ENCODE results near the gene NKX2-2.

NKX2-2 gene

DNA sequence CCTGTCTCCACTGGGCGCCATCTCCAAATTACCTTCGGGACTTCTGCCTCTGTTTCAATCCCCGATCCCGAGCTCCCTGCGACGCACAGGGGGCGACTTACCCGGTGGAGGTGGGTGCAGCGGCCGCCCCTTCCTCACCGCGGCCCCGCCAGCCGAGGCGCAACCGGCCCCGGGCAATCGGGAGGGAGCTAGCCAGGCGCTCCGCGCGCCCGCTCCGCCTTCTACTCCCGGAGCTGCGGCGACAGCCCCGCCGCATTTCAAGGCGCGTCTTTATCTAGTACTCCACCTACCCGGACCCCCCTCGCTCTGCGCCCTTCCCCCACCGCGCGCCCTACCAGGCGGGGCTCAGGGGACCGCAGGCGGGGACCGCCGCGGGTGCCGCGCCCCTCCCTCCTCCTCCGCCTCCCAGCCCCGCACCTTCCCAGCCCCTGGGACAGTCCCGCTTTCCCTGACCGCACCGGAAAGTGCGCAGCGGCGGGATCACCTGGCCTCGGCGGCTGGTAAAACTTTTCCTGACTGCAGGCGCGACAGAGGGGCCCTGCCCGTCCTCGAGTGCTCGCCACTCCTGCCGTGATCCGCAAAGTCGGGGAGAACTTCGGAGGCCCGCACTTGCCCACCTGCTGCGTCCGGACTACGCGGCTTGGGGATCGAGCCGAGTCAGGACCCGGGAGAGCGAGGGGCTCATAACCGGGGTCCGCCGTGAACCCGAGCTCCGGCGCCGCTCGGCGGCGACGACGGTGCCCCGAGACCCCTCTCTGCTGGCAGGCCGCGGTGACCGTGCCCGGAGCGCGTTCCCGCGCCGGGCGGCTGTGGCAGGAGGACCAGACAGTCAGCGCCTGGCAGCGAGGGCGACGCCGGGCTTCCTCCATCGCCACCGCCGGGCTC is 8.0 kb upstream of the NKX2-2 start:
- DNase-seq = no peak

DNA sequence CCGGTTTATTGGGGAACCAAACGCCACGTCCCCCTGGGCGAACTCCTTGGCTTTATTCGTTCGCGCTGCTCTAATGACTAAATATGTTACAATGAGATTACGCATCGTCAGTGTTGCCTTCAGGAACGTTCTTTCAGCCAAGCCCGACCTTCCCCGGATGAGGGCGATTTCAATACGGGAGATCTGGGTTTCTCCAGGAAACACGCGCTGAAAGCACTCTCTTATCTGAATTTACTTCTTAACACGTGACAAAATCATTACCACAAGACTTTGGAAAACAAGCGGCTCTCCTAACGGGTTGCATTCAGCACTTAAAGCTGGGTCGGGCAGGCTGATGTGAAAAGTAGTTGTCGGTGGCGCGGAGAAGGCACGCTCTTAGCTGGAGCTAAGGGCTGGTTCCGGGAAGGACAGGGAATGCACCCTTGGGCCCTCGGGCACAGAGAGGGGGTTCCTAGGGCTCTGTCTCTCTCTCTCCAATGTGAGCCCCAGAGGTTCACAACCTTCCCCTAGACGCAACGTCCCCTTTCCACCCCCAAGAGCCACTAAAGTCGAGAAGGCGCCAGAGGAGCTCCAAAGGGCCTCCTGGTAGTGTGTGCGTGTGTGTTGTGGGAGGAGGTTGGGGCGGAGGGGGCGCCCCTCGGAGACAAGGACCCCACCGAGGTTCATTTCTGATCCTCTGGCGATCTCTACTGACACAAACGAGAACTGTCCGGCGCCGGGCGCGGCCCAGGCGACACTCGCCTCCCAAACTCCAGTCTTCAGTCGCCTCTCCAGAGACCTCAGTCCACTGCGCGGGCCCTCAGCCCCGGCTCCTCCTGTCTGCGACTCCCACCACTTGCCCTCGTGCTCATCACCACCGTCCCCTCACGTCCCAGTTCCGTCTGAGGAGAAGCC is 7.1 kb upstream of the NKX2-2 start:
- no peak for DNase-seq

DNA sequence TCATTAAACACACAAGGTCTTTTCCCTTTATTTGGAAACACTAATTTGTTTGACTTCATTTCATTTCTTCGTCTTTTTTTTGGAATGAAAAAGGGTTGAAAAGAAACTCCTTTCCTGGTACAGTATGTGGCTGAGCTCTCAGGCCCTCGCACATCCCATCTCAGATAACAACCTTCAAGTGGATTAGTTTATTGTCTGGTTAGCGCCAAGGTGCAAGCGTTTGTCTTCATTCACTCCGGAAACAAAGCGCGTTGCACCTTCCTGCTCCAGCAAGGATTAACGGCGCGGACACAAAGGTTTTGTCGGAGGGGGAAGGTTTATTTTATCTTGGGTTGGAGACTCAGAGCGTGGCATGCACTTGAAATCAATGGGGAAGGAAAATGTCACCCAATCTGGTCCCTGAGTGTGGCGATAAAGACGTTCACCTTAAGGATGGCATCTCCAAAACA is 5.3 kb upstream of the NKX2-2 start:
- DNase-seq = no peak

DNA sequence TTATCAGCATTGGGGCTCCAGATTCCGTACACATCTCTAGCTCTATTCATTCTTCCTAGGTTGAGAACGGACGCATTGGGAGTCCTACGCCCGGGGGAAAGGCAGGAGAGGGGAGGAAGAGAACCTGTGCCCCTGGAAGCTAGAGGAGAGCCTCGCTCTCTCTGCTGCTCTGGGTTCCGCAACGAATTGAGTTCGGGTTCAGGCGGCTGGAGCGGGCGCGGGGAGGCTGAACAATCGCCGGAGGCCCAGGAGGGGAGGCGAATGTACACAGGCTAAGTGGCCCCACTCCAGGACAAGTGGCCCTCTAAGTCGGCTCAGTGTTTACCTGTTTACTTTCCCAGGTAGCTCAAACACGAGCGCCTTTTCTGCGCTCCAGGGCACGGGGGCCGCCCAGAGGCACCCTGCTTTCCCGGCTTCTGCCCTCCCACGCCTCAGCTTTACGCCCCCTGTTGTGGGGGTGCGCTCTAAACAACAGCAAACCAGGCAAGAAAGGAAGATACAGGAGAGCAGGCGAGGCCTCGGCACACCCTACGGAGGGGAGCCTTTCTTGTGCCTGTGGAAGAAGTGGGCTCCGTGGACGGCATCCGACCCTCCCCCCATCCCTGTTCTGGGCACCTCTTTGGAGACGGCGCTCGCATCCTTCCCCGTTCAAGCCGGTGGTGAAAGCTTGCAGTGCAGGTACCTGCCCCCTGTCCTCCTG is 4.6 kb upstream of the NKX2-2 start:
- DNase-seq = peak; percentile 57

DNA sequence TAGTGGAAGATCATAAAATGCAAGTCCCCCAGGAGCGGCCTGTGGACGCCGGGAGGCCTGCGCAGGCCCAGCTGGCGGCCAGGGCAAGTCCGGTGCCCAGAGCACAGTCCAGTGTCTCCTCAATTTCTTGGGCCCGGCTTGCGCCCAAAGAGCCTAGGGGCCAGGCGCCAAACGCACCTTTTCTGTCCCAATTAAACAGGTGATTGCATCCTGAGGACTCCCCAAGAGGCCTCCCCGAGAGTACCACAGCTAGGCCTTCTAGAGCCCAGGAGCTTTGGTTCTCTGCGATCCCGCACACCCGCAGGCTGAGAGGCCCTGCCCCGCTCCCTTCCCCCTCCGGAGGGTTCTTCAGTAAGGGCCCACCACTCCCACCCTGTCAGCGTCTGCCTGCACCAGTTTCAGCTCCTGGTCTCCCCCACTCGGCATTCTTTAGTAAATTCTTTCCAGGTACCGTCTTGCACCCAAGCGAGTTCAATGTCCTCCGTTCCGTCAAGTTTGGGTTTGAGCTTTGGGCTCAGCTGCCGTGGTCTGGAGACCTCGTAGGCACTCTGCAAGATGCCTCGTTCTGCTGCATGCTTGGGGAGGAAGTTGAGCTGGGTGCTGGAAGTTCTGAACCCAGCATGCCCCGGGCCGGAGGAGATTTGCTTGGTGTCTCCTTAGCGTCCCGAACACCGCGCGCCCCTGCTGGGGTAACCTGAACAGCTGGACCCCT is 3.9 kb upstream of the NKX2-2 start:
- no peak for DNase-seq

DNA sequence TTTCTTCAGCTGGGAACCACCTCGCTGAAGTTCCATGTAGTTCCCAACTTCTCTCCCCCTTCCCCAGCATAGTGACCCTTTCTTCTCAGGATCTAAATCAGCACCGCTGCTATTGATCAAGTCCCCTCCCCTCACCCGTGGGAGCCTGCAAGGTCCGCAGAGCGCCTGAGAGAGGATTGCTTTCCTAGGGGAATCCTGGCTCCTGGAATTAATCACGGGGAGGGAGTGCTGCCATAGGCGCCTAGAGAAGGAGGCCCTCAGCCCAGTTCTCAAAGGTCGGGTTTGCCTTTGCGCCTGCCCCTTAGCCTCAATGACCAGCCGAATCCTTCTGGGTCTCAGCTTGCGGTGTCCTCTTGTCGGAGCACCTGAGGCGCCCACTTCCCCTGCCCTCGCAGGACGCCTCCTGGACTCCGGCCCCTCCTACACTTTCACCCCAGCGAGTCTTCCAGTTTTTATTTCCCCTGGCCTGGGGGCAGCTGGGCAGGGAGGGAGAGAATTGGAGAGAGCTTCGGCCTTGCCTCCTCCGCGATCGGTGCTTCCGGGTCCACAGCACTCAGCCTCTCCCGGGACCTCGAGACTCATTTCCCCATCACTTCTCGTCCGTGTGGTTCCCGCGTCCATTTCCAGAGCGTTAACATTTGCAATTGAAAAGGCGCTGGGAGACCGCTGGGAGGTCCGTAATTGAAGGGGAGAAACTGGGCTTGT is 3.1 kb upstream of the NKX2-2 start:
- DNase-seq = no peak

DNA sequence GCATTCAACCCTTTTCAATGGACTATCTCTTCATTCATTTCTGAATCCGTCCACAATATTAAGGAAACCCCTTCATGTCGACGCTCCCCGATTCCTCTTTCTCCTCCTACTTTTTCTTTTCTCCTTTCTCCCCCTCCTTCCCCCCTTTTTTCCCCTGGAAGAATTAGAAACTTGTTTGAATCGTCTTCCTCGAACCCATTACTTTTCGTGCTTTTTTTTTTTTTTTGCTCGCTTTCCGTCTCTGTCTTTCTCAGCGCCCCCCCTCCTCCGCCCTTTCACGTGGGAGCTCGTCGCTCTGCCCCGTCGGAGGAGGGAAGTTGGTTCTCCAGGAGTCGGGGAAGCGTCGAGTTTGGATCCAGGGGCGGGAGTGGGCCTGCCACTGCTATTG is 2.3 kb upstream of the NKX2-2 start:
- no peak for DNase-seq

DNA sequence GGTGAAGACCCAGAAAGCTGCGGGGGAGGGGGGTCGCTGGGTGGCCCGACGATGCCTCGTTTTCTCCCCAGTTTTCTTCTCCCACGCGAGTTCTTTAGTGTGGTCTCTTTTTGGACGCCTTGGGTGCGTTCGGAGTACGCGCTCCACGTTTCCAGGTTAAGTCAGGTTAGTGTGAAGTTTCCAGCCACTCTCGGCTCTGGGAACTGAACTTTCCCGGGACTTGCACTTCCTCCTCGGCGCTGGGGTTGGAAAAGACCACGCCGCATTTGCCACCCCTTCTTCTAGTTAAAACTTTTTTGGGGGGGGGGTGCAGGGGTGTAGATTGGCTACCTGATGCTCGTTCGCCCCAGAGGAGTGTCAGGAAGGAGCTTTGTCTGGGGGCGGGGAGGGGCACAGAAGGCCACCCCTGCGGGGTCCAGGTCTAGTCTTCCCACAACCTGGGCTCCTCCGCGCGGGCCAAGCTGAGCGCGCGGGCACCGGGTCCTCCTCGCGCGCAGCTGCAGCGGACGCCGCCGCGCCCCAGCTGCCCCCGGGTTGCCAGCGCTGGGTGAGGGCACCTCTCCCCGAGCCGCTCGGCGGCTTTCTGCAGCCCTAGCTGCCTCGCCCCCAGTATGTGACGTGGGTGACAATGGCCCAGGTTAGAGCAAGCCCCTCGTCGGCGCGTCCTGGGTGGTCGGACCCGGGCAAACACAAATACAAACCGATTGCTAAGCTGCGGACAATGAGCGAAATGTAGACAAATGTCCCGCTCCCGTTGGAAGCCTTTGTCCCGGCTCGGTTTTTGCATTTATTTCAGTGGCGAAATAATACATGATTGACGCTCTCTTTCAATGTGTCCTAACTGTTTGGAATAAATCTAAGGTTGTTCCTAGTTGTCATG is 1.7 kb upstream of the NKX2-2 start:
- no peak for DNase-seq

DNA sequence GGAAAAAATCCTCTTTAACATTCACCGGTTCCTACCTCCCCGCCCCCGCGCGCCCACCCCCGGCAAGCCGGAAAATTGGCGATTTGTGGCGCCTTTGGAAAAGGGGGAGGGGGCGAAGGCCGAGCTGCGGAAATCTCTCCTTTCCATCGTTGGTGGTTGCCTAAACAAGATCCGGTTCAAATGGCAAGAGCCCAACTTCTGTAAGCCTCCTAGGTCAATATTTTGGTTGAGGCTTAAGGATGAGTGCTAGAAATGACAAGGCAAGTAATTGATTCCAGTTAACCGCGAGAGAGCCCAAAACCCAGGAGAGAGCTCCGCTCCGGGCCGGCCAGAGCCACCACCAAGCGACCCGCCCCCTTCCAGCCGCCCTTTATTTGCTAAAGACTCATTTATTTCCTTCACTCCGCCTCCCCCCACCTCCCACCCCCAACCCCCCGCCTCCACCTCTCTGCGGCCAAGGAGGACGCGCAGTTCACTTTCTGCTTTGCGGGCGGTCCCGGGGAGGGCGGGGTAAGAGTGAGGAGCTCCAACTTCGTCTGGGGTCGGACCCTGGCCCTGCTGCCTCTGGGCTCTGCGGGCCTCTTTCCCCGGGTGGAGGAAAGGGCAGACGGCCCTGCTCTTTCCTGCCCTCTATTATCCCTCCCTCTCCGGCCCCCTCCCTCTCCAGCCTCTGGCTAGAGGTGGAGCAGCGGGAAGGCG is 838 bp upstream of the NKX2-2 start:
- no peak for DNase-seq

DNA sequence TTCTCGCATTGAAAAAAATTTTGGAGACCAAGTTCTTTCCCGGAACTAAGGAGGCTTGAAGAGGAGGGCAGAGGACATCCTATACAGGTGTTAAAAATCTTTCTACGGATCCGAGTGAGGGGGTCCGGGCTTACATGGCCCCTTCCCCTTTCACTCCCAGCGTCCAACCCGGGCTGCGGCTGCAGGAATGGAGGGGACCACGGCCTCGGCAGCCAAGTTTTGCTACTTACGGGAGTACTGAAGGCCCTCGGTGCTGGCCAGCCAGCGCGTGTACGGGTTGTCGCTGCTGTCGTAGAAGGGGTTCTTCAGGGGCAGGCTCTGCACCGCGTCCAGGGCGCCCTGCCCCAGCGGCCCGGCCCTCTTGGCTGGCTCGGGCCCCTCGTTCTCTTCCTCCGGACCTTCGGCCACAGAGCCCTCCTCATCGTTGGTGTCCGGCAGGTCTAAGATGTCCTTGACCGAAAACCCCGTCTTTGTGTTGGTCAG is 642 bp downstream of the NKX2-2 start:
- DNase-seq = no peak

DNA sequence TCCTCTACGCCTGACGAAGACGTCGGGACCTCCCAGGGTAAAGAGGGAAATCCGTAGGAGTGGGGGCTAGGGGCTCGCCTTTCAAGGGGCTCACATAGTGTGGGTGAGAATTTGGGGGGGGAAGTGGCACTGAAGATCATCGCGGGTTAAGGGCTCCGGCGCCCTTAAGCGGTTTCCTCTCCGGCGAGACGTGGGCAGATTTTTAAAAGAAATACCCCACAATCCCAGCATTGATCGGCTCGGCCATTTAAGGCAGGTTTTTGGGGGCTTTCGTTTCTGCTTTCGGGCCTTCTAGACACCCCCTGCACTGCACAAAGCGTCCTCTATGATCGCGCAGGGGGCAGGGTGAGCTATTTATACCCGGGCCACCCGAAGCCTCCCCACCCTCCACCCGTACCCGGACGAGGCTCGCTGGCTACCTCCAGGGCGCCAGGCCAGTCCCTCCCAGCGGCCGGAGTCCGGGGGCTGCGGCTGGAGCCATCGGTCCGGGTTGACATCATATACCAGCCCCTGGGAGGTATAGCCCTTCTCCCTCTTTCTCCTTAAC is 1.2 kb downstream of the NKX2-2 start:
- no peak for DNase-seq

DNA sequence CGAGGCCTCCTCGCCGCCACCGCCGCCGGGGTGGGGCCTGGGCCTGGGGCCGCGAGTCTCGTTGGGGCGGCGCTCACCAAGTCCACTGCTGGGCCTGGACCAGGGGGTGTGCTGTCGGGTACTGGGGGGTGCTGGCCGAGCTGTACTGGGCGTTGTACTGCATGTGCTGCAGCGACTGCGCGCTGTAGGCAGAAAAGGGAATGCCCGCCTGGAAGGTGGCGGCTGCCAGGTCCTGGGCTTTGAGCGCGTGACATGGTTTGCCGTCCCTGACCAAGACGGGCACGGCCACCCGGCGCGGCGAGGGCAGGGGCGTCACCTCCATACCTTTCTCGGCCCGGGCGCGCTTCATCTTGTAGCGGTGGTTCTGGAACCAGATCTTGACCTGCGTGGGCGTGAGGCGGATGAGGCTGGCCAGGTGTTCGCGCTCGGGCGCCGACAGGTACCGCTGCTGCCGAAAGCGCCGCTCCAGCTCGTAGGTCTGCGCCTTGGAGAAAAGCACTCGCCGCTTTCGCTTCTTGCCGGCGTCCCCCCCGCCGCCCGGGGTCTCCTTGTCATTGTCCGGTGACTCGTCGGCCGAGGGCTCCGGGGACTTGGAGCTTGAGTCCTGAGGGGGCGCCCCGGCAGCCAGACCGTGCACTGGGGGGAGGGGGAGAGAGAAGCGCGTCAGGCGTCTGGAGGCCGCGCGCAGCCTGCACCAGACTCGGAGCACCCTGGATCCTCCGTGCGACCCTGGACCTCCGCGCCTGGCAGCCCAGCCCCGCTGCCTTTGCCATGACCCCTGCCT is 1.8 kb downstream of the NKX2-2 start:
- no peak for DNase-seq

DNA sequence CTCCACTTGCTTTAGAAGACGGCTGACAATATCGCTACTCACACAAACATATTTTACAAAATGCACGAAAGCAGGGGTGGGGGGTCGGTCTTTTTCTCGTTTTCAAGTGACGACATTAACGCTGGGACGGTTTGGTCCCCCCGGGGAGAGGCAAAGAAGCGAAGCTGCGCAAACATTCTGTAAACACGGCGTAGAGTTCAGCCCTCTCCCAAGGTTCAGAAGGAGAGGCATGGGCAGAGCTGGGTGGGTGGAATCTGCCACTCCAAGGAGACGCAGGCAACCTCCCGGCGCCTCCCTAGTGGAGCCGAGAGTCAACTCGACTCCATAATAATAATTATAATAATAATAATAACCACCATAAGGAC is 2.4 kb downstream of the NKX2-2 start:
- DNase-seq = no peak

DNA sequence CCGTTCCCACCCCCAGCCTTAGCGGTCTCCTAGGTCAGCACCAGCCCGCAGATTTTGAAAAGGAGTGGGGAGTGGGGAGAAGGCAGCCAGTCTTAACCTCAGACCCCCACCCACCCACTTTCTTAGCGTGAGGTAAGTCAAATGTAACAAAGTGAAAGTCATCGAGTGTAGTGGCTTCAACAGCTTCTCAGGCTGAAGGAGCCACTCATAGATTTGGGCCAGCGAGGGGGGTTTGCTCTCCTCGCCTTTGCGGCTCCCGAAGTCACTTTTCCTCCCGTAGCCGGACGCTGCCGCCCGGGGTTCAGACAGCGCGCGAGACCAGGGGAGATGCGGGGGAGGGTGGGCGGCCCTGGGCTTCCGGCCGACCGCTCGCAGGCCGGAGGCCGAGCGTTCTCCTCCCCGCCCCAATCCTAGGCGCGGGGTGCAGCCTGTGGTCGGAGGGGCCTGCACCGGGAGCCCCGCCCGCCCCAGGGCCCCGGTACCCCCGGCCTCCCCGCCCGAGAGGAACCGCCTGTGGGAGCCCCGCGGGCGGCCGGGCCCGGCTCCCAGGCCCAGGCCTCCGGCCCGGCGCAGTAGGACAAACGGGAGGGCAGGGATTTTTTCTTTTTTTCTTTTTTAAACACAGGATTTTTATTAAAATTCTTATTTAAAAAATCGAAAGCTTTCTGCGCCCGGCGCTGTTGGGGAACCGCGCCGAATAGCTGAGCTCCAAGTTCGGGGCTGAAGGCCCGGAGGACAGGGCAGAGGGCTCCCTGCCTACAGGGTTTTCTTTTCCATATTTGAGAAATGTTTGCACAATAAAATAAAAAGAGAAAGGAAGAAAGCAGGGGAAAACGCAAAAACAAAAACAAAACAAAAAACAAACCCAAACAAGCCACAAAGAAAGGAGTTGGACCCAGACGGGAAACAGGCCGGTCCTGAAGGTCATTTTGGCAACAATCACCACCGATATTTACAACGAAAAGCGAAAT is 3.2 kb downstream of the NKX2-2 start:
- no peak for DNase-seq

DNA sequence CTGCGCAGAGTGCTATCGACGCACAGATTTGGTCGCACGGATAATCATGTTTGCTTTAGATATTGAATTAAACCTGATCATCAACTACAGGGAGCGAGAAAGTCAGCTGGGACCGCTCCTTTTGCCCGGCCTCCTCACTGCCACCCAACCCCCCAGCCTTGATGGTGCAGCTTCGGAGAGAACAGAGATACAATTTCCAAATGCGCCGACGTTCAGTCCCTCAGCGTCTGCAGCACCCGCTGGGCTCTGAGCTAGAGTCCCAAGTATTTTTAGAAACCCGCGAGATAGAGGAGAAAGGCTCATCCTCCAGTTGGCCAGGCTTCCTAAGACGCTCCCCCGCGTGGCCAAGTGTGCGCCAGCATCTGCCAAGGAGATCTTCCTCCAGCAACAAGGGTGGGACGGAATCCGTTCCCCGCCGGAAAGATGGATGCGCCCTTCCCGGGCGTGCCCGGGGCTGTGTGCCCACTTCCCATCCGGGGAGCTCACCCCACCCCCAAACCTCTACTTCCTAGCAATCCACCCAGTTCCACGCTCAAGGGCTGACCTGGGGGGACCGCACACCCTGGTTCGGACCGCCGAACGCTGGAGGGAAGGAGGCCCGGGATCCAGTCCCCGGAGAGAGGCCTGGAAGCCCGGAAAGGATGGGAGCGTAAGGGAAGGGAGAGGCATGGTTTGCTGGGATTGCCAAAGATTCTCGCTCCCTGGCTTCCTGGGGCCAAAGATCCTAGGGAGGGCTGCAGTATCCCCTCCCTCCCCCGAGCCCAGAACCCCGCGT is 4.1 kb downstream of the NKX2-2 start:
- no peak for DNase-seq

DNA sequence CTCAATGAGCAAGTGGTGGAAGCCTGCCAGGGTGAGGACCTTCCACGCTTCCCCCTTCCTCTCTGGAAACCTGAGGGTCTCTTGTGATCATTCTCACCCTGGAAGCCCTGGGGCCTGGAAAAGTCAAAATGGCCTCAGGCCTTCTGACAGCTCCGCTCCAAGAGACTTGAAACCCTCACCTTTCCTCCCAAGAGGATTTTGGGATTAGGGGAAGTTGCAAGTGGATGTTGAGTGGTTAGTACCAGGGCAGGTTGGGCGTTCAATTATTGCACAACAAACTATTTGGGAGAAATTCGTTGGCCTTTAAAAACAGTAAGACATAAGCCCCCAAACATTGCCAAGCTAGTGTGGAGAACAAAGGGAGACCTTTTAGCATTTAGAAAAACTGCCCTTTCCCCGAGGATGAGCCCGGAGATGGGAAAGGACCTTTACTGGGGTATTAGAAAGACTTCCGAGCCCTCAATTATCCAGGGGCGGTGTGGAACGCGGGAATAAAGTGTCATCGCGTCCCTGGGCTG is 4.7 kb downstream of the NKX2-2 start:
- DNase-seq = no peak
